Ramos (cell line): Measurements from ENCODE around the gene XPNPEP2.

Experiments
- in situ Hi-C: fragments of 300-500 bp; cut with MboI; formaldehyde crosslinking; loops from one replicate; pipeline ENCODE4 v1.14.3; 2022; ENCODE audit warnings: low sequenced_read_pairs; ENCODE audit not compliant: unreplicated experiment

Gene XPNPEP2

DNA sequence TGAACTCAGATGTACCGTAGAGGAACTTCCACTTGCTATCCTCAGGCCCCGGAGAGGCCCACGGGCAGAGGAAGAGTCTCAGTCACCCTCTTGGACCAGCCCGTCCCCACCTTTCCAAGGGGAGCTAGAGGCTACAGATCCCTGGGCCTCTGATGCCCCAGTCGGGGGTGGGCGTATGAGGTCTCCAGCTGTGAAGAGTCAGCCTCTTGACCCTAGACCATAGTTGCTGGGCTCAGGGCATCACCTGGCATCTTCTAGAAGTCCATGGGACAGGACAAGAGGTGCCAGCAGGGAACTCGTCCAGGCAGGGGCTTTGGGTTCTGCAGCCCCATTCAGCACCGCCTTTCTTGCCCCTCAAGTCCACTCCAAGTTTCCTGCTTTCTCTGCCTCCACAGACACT lies 52.6 kb downstream of the XPNPEP2 start:
- in situ Hi-C loops, result no loop called here

DNA sequence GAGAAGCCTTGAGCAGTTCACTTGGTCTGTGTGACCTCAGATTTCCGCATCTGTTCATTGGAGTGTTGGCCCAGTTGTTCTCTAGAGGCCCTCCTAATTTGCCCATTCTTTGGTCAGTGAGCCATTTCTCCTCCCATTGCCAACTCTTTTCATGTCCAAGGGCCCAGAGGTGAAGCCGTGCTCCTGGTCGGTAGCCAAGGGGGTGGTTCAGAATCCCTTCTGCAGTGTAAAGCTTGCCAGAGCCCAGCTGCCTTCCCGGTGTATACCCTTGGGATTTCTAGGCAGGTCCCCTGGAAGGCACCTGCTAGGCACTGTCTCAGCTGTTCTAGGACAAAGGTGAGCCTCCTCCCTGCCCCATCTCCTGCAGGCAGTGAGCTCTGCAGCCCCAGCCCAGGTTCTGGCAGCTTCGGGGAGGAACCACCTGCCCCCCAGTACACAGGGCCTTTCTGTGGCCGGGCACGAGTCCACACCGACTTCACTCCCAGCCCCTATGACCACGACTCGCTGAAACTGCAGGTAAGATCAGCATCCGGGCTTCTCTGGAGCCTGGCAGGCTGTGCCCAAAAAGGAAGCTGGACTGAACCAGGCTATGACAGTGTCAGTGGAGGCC lies 53.3 kb downstream of the XPNPEP2 start:
- in situ Hi-C loops, result no loop called here

DNA sequence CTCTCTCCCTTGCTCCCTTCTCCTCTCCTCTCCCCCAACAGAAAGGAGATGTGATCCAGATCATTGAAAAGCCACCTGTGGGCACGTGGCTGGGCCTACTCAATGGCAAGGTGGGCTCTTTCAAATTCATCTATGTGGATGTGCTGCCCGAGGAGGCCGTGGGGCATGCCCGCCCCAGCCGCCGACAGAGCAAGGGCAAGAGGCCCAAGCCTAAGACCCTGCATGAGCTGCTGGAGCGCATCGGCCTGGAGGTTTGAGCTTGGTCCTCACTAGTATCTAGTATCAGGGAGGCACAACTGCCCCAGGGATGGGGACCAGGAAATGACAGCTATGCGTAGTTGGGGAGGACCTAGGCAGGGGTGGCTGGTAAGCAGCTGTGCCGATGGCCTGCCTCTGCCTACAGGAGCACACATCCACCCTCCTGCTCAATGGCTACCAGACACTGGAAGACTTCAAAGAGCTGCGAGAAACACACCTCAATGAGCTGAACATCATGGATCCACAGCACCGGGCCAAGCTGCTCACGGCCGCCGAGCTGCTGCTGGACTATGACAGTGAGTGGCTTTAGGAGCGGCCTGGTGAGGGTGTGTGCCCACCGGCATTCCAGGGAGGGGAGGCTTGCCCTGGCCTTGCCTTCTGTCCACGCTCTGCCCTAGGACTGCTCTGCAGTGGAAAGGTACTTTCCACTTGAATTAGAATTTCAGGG lies 54.0 kb downstream of the XPNPEP2 start:
- in situ Hi-C loops, result no loop called here

DNA sequence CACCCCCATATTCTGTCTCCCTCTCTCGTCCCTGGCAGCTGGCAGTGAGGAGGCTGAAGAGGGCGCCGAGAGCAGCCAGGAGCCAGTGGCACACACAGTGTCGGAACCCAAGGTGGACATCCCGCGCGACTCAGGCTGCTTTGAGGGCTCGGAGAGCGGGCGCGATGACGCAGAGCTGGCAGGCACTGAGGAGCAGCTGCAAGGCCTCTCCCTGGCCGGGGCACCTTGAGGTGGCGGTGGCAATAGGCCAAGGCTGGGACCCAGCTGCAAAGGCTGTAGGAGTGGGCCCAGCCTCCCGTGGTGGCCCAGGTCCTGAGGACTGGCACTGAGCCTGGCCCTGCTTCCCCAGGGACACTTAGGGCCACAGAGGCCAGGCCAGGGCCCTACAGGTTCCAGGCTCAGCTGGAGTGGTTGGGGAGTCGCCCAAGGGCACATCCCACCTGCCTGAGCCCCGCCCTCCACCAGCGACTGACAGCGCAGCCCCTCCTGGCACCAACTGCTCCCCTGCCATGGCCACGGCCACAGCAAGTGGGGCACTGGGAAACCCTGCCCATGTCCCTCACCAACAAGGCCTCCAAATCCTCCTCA lies 54.9 kb downstream of the XPNPEP2 start:
- in situ Hi-C loops, result no loop called here

DNA sequence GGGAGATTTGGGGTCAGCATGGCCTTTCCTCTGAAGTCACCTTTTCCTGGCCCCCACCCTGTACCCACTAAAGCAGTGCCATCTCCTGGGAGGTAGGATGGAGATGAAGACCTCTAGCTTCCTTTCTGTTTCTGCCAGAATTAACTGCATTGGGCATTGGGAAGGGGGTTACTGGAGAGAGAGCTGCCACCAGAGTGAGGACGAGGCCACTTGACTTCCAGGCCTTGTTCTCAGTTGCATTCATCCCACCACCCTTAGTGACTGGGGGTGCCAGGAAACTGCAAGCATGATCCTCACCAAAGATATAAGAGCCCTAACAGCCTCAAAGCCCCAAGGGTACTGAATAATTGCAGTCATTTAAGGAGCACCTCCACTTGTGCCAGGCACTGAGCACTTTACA lies 56.8 kb downstream of the XPNPEP2 start:
- in situ Hi-C loops, result no loop called here

DNA sequence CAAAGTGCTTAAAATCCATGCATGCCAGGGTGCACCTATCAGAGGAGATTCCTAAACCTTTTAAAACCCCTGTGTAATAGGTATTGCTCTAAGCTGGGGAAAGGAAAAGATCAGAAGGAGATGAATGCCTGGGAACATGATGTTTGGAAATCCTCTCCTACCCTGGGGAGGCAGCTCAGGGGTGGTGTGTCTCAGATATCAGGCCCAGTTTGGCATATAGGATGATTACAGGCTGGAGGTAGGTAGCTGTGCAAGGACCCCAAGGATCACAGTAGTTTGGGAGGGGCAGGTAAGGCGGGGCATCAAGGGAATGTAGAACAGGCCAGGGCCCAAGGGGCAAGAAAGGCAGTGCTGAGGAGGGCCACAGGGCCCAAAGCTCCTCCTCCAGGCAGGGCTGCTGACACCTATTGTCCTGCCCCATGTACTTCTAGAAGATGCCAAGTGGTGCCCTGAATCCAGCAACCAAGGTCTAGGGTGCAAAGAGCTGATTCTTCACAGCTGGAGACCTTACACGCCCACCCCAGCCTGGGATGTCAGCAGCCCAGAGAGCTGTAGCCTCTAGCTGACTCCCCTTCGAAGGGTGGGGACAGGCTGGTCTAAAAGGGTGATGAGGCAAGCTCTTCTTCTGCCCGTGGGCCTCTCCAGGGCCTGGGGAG lies 58.6 kb downstream of the XPNPEP2 start:
- in situ Hi-C loops, result no loop called here

DNA sequence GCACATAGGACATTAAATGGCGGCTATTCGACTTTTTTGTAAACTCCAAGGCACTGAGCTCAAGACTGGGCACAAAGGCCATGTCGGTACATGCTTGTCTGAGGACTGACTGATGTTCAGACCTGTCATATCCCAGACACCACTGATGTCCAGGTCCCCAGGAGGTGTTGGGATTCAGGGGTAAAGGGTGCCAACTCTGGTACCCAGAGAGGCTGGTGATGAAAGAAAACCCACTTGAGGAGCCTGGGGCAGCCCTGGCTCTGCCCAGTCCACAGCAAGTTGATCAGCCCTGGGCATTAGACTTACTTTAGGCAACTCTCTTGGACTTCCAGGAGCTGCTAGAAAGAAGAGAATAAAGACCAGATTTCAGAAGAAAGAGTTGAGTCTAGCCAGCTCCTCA lies 59.7 kb downstream of the XPNPEP2 start:
- in situ Hi-C loops, result no loop called here

DNA sequence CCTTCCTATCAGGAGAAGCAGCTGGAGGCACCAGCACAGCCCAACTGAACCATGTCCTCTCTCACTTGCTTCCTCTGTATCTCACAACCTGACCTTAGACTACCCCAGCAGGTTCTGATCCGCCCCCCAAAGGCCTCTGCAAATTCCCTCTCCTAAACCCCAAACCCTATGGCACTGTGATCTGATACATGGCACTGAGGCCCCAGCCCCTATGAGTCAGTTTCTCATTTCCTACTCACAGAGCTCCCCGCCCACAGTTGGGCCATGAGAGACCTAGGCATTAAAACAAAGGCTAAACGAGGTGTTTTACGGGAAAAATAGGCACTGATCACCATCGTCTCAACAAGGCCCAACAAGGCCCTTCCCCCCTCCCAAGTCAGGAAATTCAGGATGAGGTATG lies 60.1 kb downstream of the XPNPEP2 start:
- in situ Hi-C loops, result no loop called here

DNA sequence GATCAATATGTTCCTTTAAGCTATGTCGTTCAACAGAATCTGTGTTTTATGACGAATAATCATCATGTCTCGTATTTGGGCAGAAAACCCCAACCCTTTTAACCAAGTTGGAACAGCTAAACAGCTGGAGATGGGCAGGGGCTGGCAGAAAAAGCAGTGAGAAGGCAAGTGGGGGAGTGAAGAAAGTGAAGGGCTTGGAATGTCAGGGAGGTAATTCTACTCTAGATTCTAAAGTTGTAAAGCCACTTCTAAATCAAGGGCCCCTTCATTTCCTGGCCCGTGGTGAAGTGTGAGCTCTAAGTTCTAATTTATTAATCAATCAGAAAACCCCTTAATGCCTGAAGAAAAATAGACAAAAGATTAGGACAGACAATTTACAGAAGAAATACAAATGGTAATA lies 61.4 kb downstream of the XPNPEP2 start:
- in situ Hi-C loops, result no loop called here

DNA sequence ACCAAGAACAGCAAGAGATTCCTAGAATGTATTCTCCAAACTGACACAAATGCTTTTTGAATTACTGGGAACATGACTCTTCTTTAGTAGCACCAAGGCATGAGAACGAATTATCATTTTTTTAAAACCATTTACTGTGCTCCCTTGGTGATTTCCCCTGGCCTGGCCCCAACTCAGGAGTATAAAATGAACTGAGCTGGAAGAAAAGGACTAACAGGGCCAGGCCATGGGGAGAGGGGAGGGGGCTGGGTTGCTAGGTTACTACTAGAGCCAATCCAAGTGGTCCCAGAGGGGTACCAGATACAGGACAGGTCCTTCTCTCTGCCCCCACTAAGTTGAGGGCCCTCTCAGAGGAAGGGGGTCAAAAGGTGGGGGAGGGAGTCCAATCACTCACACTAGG lies 64.1 kb downstream of the XPNPEP2 start:
- in situ Hi-C loops, result no loop called here

DNA sequence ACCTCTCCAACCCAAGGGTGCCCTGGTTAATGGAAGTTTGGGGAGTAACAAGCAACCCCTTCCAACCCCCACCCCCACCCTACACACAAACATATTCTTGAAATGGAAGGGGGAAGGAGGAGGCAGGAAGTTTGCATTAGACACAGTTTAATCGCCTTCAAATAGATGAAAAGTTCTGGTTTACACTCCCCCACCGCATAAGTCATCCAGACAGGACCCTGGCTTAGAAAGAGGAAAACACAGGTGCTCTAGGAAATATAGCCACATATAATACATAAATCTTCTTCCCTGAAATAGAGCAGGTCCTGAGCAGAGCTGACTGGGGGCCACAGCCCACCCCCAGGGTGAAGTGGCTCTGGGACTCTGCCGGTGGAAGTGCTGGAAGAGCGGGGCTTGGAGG lies 66.0 kb downstream of the XPNPEP2 start:
- in situ Hi-C loops, result no loop called here

DNA sequence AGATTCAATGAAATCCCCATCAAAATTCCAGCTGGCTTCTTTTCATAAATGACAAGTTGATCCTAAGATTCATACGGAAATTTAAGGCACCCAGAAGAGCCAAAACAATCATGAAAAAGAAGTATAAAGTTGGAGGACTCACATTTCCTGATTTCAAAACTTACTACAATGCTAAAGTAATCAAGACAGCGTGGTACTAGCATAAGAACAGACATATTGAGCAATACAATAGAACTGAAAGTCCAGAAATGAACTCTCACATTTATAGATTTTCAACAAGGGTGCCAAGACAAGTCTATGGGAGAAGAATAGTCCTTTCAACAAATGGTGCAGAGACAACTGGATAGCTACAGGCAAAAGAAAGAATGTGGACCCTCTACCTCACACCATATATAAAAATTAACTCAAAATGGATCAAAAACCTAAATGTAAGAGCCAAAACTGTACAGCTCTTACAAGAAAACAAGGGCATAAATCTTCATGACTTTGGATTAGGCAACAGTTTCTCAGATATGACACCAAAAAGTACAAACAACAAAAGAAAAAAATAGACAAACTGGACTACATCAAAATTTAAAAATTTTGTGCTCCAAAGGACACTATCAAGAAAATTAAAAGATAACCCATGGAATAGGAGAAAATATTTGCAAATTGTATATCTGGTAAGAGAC lies 69.5 kb downstream of the XPNPEP2 start:
- in situ Hi-C loops, result no loop called here

DNA sequence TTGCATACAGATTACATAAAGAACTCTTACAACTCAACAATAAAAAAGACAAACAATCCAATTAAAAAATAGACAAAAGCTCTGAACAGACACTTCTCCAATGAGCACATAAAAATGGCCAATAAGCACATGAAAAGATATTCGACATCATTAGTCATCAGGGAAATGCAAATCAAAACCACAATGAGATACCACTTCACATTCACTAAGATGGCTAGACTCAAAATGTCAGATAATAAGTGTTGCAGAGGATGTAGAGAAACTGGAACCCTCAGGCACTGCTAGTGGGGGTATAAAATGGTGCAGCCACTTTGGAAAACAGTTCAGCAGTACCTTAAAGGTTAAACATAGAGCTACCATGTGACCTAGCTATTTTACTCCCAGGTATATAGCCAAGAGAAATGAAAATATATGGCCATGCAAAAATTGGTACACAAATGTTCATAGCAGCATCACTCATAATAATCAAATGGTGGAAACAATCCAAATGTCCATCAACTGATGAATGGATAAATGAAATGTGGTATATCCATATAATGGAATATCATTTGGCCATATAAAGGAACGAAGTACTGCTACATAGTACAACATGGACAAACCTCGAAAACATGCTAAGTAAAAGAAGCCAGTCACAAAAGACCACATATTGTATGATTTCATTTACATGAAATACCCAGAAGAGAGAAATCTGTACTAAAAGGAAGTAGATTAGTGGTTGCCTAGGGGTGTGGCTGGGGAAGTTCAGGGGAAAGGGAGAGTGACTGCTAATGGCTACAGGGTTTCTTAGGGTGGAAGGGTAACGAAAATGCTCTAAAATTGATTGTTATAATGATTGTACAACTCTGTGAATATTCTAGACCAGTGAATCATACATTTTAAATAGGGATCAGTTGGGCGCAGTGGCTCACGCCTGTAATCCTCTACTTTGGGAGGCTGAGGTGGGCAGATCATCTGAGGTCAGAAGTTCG lies 70.3 kb downstream of the XPNPEP2 start:
- in situ Hi-C loops, result no loop called here

DNA sequence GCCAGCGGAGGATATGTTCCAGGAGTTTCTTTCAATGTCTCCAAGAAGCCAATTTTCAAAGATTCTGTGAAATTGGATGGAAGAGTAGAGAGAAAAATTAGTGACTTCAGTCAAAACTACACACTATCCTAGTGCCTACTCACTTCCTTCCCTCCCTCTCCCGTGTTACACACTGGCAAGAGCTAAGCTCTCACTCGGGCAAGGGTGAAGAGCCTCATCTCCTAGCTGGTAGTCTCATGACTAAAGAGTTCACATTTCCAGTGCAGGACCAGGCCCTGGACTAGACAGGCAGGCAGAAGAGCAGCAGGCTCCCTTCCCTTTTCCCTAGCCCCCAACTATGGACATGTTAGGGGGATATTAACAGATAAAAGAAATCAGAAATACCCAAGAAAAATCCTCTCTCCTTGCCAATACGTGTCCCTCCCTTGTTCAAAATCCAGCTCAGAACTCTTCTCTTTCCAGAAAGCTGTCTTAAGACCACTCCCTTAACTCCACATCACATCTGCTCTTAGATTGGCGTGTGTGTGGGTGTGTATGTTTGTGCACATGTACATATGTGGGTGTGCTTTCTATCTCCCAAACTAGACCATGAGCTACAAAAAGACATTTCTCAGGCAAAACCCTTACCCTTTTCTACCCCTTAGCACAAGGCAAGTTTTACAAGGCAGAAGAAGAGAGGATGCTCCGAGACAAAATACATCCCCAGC lies 75.0 kb downstream of the XPNPEP2 start:
- in situ Hi-C loops, result no loop called here

DNA sequence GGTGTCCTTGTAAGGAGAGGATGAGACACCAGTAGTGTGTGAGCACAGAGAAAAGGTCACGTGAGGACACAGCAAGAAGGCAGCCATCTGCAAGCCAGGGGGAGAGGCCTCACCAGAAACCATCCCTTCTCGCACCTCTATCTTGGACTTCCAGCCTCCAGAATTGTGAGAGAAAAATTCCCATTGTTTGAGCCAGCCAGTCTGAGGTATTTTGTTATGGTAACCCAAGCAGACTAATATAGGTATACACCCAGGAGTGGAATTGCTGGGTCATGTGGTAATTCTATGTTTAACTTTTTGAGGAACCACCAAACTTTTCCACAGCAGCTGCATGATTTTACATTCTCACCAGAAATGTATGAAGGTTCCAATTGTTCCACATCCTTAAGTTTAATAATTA lies 79.3 kb downstream of the XPNPEP2 start:
- in situ Hi-C loops, result no loop called here
